Measurements from ENCODE around the gene PTPRA.

- TF ChIP-seq POLR2A (IDR thresholded peaks at IDR 0.05), result no peak
- TF ChIP-seq CTCF (IDR thresholded peaks at IDR 0.05), result no peak
Observed at GRCh38 chr20:2993250-2993649, 120.0 kb downstream of the PTPRA start.
